Activated T-cell treated with anti-CD3 and anti-CD28 coated beads, Interleukin-2, amount 50 U/mL, for 72 hours (primary cell): ENCODE measurements around the gene PLXNB2. TPM values are rescaled to one million over a fixed set of nuclear protein-coding genes. Genes with fewer than 3 reads are reported as not detected.
A peak's percentile ranks its signal among the peaks of the same experiment; 100 is the strongest.

Experiments used
- ATAC-seq, 2 donors: fragments of 150-1000 bp; cut with Tn5 transposase; replicated peaks in 1 of 2; 2 replicates each; pipeline ENCODE4 v1.10.0; 2021; ENCODE audit warnings: moderate library complexity in 2 of 2, mild to moderate bottlenecking in 1 of 2
- DNase-seq, 2 donors: peaks; one replicate each; pipeline ENCODE4 v3.0.0; 2021 to 2022; ENCODE audit warnings: mixed read lengths in 1 of 2
- H3K27ac Mint-ChIP-seq: one replicate; pipeline ENCODE4 v1.8.0; 2022; ENCODE audit warnings: mild to moderate bottlenecking, moderate library complexity, mixed read lengths
- H3K27me3 Mint-ChIP-seq: one replicate; pipeline ENCODE4 v1.8.0; 2022; ENCODE audit warnings: low read depth, mixed read lengths
- H3K36me3 Mint-ChIP-seq, 2 donors: one replicate each; pipeline ENCODE4 v1.8.0; 2022; ENCODE audit warnings: mixed read lengths in 2 of 2, mild to moderate bottlenecking in 1 of 2; ENCODE audit not compliant: insufficient read depth in 2 of 2
- H3K4me1 Mint-ChIP-seq: one replicate; pipeline ENCODE4 v1.8.0; 2022; ENCODE audit warnings: low read depth, mixed read lengths
- H3K4me3 Mint-ChIP-seq, 2 donors: one replicate each; pipeline ENCODE4 v1.8.0; 2022; ENCODE audit warnings: mild to moderate bottlenecking in 2 of 2, mixed read lengths in 2 of 2, moderate library complexity in 2 of 2
- H3K9me3 Mint-ChIP-seq, 2 donors: one replicate each; pipeline ENCODE4 v1.8.0; 2022; ENCODE audit warnings: mixed read lengths in 2 of 2
- total RNA-seq, 2 donors: library from RNA; stranded (reverse); gene quantifications; one replicate each; pipeline ENCODE4 v1.2.3, GENCODE V29; 2022

Gene PLXNB2
- total RNA-seq, 2 donors from 2014 or later, result 30.2 to 34.0 TPM

GRCh38 chr22:50293441-50294318 lies 13.8 kb downstream of the PLXNB2 start:
- Mint-ChIP-seq H3K4me1 (peaks cover 8% of the 10 kb centered on the region), H3K27ac (no peak overlapping the region), H3K27me3 (peaks cover 22% of the 10 kb centered on the region), H3K9me3 (no peaks in the 10 kb centered on the region), H3K4me3 (peak overlapping the region in 1 of 2 donors; percentile 33), H3K36me3 (no peaks in the 10 kb centered on the region)
- DNase-seq, result no peak
- ATAC-seq, result peak; percentile 38 to 42

- peak; percentile 27 to 50 for ATAC-seq
- Mint-ChIP-seq H3K9me3 (no peaks in the 10 kb centered on the region), H3K36me3 (no peaks in the 10 kb centered on the region), H3K4me3 (peak overlapping the region; percentile 77 to 83), H3K4me1 (peaks cover 8% of the 10 kb centered on the region), H3K27ac (peak overlapping the region; percentile 83), H3K27me3 (peaks cover 22% of the 10 kb centered on the region)
- no peak for DNase-seq
Observed at GRCh38 chr22:50292643-50293440, 14.6 kb downstream of the PLXNB2 start.

- H3K36me3 Mint-ChIP-seq, result no peaks in the 10 kb centered on the region
- no peak overlapping the region for H3K27ac Mint-ChIP-seq
- peaks cover 22% of the 10 kb centered on the region for H3K27me3 Mint-ChIP-seq
- H3K4me1 Mint-ChIP-seq, result peaks cover 8% of the 10 kb centered on the region
- no peak overlapping the region for H3K4me3 Mint-ChIP-seq
- ATAC-seq, result no peak
- no peak for DNase-seq
- no peaks in the 10 kb centered on the region for H3K9me3 Mint-ChIP-seq
Observed at GRCh38 chr22:50289942-50290630, 17.4 kb downstream of the PLXNB2 start.

DNA sequence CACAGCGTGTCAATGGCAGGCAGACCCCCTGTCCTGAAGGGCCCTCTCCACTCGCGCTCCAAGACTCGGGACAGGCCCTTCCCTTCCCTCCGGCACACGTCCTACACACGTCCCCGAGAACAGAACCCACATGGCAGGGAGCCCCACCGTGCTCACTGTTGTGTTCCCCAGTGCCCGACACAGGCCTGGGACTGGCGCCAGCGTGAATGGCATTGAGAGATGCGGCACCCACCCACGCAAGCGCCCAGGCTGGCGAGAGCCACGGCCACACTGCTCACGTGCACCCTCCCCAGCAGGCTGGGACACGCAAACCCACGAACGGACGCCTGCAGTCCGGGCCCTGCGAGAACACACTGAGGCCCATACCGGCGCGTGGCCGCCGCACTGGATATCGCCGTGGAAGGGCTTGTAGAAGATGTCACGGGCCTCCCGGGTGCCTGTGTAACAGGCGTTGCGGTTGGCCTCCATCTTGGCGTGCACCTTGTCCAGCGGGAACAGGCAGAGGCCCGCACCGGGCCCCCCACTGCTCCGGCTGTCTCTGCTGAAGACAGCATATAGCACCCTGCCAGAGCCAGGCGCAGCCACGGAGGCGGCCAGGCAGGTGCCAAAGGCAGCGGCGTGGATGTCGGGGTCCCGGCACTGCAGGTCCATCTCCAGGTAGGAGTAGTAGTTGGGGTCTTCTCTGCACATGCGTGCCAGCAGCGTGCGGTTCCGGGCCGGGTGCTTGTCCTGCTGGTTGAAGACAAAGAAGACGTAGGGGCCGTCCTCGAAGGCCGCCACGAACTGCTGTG lies 18.1 kb downstream of the PLXNB2 start:
- Mint-ChIP-seq H3K36me3 (no peaks in the 10 kb centered on the region), H3K9me3 (no peaks in the 10 kb centered on the region), H3K27ac (no peak overlapping the region), H3K27me3 (peaks cover 22% of the 10 kb centered on the region), H3K4me3 (no peak overlapping the region), H3K4me1 (peaks cover 8% of the 10 kb centered on the region)
- no peak for ATAC-seq
- no peak for DNase-seq

DNA sequence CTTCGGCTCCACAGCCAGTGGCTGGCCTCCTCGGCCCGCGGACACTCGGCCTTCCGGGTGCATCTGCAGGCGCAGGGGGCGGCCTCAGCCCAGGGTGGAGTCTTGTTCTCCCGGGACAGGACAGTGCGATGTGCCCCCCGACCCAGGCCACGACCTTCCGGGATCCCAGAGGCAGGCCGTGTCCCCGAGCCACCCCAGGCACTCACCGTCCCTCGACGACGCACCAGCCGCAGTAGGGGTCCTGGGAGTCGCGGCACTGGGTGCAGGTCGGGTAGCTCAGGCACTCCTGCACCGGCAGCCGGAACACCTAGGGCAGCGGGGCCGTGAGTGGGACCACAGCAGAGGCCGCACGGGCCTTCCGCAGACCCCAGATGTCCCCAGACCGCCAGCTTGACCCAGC lies 19.7 kb downstream of the PLXNB2 start:
- no peaks in the 10 kb centered on the region for H3K36me3 Mint-ChIP-seq
- peaks cover 19% of the 10 kb centered on the region for H3K27me3 Mint-ChIP-seq
- DNase-seq (no peak), ATAC-seq (no peak)
- no peak overlapping the region for H3K27ac Mint-ChIP-seq
- peaks cover 5% of the 10 kb centered on the region for H3K4me1 Mint-ChIP-seq
- no peaks in the 10 kb centered on the region for H3K9me3 Mint-ChIP-seq
- H3K4me3 Mint-ChIP-seq, result no peak overlapping the region

DNA sequence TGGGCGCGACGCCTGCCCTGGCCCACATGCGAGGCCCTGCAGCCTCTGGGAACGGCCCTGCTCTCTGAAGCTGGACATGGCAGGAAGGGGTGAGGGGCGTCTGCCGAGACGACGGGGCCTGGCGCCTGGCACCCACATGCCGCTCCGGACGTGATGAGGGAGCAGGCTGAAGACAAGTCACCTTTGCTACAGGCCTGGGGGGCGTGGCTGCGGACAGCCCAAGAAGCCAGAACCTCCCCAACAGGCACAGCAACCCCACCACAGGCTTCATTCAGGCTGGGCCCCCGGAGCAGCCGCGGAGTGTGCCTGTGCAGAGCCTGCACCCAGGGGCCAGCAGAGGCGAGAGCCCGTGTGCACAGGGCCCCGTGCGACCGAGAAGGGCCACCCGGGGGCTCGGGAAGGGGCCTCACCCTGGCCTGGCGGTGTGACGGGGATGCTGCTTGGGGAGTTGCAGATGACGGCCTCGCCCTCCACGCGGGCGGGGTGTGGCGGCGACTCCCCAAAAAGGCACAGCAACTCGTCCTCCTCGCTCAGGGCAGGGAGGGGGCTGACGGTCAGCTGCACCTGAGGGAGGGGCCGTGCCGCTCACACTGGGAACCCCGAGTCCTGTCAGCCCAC lies 20.6 kb downstream of the PLXNB2 start:
- Mint-ChIP-seq H3K36me3 (no peaks in the 10 kb centered on the region), H3K4me3 (no peak overlapping the region), H3K27ac (no peak overlapping the region), H3K9me3 (no peaks in the 10 kb centered on the region), H3K27me3 (peaks cover 10% of the 10 kb centered on the region), H3K4me1 (no peaks in the 10 kb centered on the region)
- DNase-seq (no peak), ATAC-seq (no peak)

- no peak overlapping the region for H3K4me3 Mint-ChIP-seq
- ATAC-seq, result no peak
Observed at GRCh38 chr22:50286275-50286674, 21.2 kb downstream of the PLXNB2 start.

DNA sequence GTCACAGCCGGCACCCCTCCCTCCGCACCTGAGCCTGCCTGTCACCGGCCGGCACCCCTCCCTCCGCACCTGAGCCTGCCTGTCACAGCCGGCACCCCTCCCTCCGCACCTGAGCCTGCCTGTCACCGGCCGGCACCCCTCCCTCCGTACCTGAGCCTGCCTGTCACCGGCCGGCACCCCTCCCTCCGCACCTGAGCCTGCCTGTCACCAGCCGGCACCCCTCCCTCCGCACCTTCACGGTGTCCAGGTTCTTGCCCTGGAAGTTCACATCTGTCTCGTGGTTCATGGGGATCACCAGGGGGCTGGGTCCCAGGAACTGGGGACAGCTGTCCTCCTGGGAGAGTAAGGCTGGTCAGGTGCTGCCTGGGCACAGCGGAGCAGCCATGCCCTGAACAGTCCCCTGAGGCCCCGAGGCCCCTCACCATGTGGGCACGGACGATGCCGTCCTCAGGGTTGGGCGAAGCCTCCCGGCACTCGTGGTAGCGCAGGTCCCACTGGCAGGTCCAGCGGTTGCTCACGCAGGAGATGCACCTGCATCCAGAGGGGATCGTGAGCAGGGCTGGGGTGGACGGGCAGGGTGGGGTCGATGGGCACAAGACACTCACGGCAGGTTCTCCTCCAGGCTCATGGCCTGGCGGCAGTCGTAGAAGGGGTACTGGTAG lies 21.7 kb downstream of the PLXNB2 start:
- Mint-ChIP-seq H3K9me3 (no peaks in the 10 kb centered on the region), H3K27me3 (no peaks in the 10 kb centered on the region), H3K4me1 (no peaks in the 10 kb centered on the region), H3K4me3 (no peak overlapping the region), H3K36me3 (no peaks in the 10 kb centered on the region), H3K27ac (no peak overlapping the region)
- no peak for ATAC-seq
- no peak for DNase-seq

More at GRCh38 chr22:50286275-50286674, 21.2 kb downstream of the PLXNB2 start:
- no peak for DNase-seq
- Mint-ChIP-seq H3K27me3 (peaks cover 4% of the 10 kb centered on the region), H3K9me3 (no peaks in the 10 kb centered on the region), H3K4me1 (no peaks in the 10 kb centered on the region), H3K27ac (no peak overlapping the region), H3K36me3 (no peaks in the 10 kb centered on the region)

DNA sequence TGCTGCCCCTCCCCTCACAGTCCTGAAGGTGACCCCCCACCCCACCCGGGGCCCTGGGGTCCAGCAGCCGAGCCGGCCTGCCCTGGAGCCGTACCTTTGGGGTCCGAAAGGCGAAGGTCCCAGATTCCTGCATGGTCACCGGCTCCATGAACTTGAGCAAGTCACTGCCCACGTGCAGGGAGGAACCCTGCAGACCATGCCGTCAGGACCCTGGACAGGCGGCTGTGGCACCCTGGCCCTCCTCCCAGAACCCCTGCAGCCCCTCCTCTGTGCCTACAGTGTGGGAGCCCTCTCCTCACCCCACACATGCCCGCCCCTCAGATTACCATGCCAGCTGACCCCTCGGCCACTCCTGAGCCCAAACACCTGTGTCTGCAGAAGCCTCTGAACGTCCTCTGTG lies 23.0 kb downstream of the PLXNB2 start:
- Mint-ChIP-seq H3K27me3 (no peaks in the 10 kb centered on the region), H3K36me3 (no peaks in the 10 kb centered on the region), H3K27ac (no peak overlapping the region), H3K9me3 (no peaks in the 10 kb centered on the region), H3K4me1 (no peaks in the 10 kb centered on the region), H3K4me3 (no peak overlapping the region)
- DNase-seq (no peak), ATAC-seq (no peak)

- H3K9me3 Mint-ChIP-seq, result no peaks in the 10 kb centered on the region
- no peak overlapping the region for H3K27ac Mint-ChIP-seq
- DNase-seq (no peak), ATAC-seq (no peak)
- H3K36me3 Mint-ChIP-seq, result no peaks in the 10 kb centered on the region
- H3K4me3 Mint-ChIP-seq, result no peak overlapping the region
- no peaks in the 10 kb centered on the region for H3K4me1 Mint-ChIP-seq
- no peaks in the 10 kb centered on the region for H3K27me3 Mint-ChIP-seq
Observed at GRCh38 chr22:50283821-50284220, 23.6 kb downstream of the PLXNB2 start.

GRCh38 chr22:50282361-50283155 lies 24.9 kb downstream of the PLXNB2 start:
- H3K4me3 Mint-ChIP-seq, result no peak overlapping the region
- no peaks in the 10 kb centered on the region for H3K9me3 Mint-ChIP-seq
- no peaks in the 10 kb centered on the region for H3K36me3 Mint-ChIP-seq
- ATAC-seq, result no peak
- no peak for DNase-seq
- H3K27me3 Mint-ChIP-seq, result no peaks in the 10 kb centered on the region
- no peaks in the 10 kb centered on the region for H3K4me1 Mint-ChIP-seq
- H3K27ac Mint-ChIP-seq, result no peak overlapping the region
